Calu3 (cell line): Measurements from ENCODE around the gene MGAT3. TPM values are rescaled to one million over a fixed set of nuclear protein-coding genes. Genes with fewer than 3 reads are reported as not detected.

Source experiments
- BruUV-seq: library from RNA; stranded (reverse); fragments of 400-500 nt; replicated peaks from 2 replicates; lab custom pipeline; 2021; lab: Mats Ljungman, UMichigan
- CTCF ChIA-PET: fragments of 300-600 bp; sonication (Branson Sonifier 250); formaldehyde crosslinking; loops from one replicate; lab custom pipeline; 2022; ENCODE audit warnings: antibody characterized with exemption; lab: Charles Lee
- DNase-seq: peaks from one replicate; pipeline ENCODE4 v3.0.0; 2022
- H3K27ac Mint-ChIP-seq: one replicate; pipeline ENCODE4 v1.8.0; 2022; ENCODE audit warnings: mixed read lengths; ENCODE audit not compliant: unreplicated experiment
- H3K27me3 Mint-ChIP-seq: one replicate; pipeline ENCODE4 v1.8.0; 2022; ENCODE audit warnings: mixed read lengths; ENCODE audit not compliant: unreplicated experiment
- H3K36me3 Mint-ChIP-seq: one replicate; pipeline ENCODE4 v1.8.0; 2022; ENCODE audit warnings: mild to moderate bottlenecking, moderate library complexity, mixed read lengths; ENCODE audit not compliant: insufficient read depth, unreplicated experiment
- H3K4me1 Mint-ChIP-seq: one replicate; pipeline ENCODE4 v1.8.0; 2022; ENCODE audit warnings: mild to moderate bottlenecking, low read depth, mixed read lengths; ENCODE audit not compliant: unreplicated experiment
- H3K4me3 Mint-ChIP-seq: one replicate; pipeline ENCODE4 v1.8.0; 2022; ENCODE audit warnings: mild to moderate bottlenecking, low read depth, moderate library complexity, mixed read lengths; ENCODE audit not compliant: unreplicated experiment
- H3K9me3 Mint-ChIP-seq: one replicate; pipeline ENCODE4 v1.8.0; 2022; ENCODE audit warnings: low read depth, mixed read lengths; ENCODE audit not compliant: unreplicated experiment
- intact Hi-C: fragments of 100-400 bp; cut with micrococcal nuclease; formaldehyde crosslinking; loops from one replicate; pipeline ENCODE4 v1.10.0; 2022; ENCODE audit not compliant: unreplicated experiment
- total RNA-seq: library from RNA; stranded (reverse); gene quantifications from 2 replicates; pipeline ENCODE4 v1.2.3, GENCODE V29; 2022
- TF ChIP-seq, protein P1 (sequence below): fragments of 200-600 bp; IDR thresholded peaks from one replicate; pipeline ENCODE4 v1.8.0; 2022; ENCODE audit warnings: antibody characterized with exemption; ENCODE audit not compliant: unreplicated experiment

The MGAT3 gene
- total RNA-seq, 1 experiment from 2014 or later = 33.0 TPM

- DNase-seq = no peak
- Mint-ChIP-seq H3K9me3 (no peaks in the 10 kb centered on the region), H3K4me3 (peak overlapping the region; percentile 85), H3K36me3 (peaks cover 27% of the 10 kb centered on the region), H3K4me1 (peaks cover 61% of the 10 kb centered on the region), H3K27ac (peak overlapping the region; percentile 92), H3K27me3 (no peaks in the 10 kb centered on the region)
- no TSS peak for BruUV-seq
- TF ChIP-seq, protein P1, sequence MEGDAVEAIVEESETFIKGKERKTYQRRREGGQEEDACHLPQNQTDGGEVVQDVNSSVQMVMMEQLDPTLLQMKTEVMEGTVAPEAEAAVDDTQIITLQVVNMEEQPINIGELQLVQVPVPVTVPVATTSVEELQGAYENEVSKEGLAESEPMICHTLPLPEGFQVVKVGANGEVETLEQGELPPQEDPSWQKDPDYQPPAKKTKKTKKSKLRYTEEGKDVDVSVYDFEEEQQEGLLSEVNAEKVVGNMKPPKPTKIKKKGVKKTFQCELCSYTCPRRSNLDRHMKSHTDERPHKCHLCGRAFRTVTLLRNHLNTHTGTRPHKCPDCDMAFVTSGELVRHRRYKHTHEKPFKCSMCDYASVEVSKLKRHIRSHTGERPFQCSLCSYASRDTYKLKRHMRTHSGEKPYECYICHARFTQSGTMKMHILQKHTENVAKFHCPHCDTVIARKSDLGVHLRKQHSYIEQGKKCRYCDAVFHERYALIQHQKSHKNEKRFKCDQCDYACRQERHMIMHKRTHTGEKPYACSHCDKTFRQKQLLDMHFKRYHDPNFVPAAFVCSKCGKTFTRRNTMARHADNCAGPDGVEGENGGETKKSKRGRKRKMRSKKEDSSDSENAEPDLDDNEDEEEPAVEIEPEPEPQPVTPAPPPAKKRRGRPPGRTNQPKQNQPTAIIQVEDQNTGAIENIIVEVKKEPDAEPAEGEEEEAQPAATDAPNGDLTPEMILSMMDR = no peak
- CTCF ChIA-PET = interaction anchor here (1.3 kb wide), 2 partner anchors 18 to 37 kb away, joined by 3 read pairs; no protein-coding TSS in a partner anchor
- intact Hi-C loops = loop anchor here (2.0 kb wide), 1 partner anchor 37 kb away; no protein-coding TSS in a partner anchor
Observed at GRCh38 chr22:39473851-39474250, 17.0 kb downstream of the MGAT3 start.

DNA sequence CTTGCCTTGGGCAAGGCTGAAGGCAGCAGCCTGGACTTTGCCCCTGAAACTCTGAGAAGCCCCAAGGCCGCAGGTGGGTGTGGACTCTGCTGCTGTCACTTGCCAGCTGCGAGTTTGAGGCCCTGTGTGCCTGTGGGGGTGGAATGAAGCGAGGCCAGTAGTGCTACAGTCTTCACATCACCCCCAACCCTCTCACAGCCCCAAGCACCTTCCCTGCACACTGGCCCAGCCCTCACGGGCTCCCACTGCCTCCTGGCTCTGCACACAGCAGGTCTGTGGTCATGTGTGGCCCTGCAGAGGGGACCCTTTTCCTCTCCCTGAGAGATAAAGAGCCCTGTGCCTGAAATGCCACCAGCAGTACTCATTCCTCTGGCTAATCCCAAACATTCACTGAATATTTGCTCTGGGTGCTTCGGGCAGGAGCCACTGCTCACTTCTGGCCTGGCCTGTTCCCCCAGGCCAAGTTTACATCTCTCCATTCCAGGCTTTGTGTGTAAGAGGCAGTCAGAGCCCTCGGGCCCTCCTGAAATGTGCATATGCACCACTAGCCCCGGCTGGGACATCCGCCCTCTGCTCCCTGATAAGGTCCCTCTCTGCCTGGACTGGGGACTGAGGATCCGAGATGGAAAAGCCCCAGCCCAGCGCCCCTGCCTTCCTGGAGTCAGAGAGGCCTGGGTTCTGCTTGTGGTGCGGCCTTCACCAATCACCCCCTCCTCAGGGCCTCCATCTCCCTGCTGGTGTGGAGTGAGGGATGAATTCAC is 17.7 kb downstream of the MGAT3 start:
- no peaks in the 10 kb centered on the region for H3K27me3 Mint-ChIP-seq
- DNase-seq = peak; percentile 22
- CTCF ChIA-PET = interaction anchor here (0.6 to 1.3 kb wide), 2 partner anchors 18 to 97 kb away, joined by 3 read pairs; no protein-coding TSS in a partner anchor
- peak overlapping the region; percentile 85 for H3K4me3 Mint-ChIP-seq
- H3K4me1 Mint-ChIP-seq = peaks cover 57% of the 10 kb centered on the region
- intact Hi-C loops = loop anchor here (2.0 kb wide), 1 partner anchor 38 kb away; no protein-coding TSS in a partner anchor
- no peak overlapping the region for H3K27ac Mint-ChIP-seq
- H3K36me3 Mint-ChIP-seq = peaks cover 27% of the 10 kb centered on the region
- no TSS peak for BruUV-seq
- H3K9me3 Mint-ChIP-seq = no peaks in the 10 kb centered on the region
- TF ChIP-seq, protein P1 = no peak

GRCh38 chr22:39475337-39475736 is 18.5 kb downstream of the MGAT3 start:
- Mint-ChIP-seq H3K27me3 (no peaks in the 10 kb centered on the region), H3K4me1 (peaks cover 49% of the 10 kb centered on the region), H3K27ac (no peak overlapping the region), H3K9me3 (no peaks in the 10 kb centered on the region), H3K36me3 (peaks cover 27% of the 10 kb centered on the region), H3K4me3 (no peak overlapping the region)
- intact Hi-C loops = loop anchor here (2.0 kb wide), 1 partner anchor 39 kb away; no protein-coding TSS in a partner anchor
- TSS peak; percentile 11 for BruUV-seq
- TF ChIP-seq, protein P1 = no peak
- no peak for DNase-seq
- CTCF ChIA-PET = interaction anchor here (0.6 kb wide), 1 partner anchor 98 kb away, joined by 3 read pairs; no protein-coding TSS in a partner anchor

DNA sequence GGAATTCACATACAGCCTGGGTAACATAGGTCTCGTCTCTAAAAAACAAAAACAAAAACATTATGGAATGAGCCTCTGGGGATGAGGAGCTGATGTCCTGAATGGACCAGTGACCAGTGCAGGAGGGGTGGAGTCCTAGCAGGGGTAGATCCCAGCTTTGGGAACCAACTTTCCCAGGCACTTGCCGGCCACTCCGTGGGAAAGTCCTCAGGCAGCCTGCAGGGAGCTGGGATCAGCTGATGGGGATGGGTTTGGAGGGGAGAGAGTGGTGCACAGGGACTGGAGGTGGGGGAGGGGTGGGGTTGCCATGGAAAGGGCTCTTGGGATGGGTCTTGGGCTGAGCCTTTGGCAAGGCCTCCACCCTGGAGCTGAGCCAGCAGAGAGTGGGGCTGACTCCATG is 19.1 kb downstream of the MGAT3 start:
- Mint-ChIP-seq H3K36me3 (peaks cover 27% of the 10 kb centered on the region), H3K27ac (no peak overlapping the region), H3K4me1 (peaks cover 43% of the 10 kb centered on the region), H3K4me3 (no peak overlapping the region), H3K27me3 (no peaks in the 10 kb centered on the region), H3K9me3 (no peaks in the 10 kb centered on the region)
- CTCF ChIA-PET = no interaction called here
- TF ChIP-seq, protein P1 = no peak
- no TSS peak for BruUV-seq
- intact Hi-C loops = loop anchor here (2.0 kb wide), 1 partner anchor 39 kb away; no protein-coding TSS in a partner anchor
- DNase-seq = no peak
